ENCODE results near the gene DPYD.

Gene DPYD

DNA sequence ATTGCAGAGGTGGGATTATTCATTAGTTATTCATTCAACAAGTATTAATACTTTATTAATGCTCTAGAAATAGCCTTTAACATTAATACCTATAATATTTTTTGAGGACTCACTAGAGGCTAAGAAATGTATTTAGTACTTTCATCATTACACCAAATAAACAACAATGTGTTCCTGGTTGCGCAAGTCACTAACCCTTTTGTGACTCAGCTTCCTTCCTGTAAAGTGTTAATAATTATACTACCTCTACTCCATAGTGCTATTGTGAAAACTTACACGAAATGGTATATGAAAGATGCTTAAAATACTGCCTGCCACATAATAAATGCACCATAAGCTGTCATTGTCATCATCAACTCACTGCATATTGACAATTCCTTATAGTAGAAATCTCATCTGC lies 431.0 kb downstream of the DPYD start:
- Histone ChIP-seq H3K79me2 (ENCODE audit: control insufficient read depth, insufficient read depth, low read length, unreplicated experiment) (no peaks in the 10 kb centered on the region), H3K36me3 (ENCODE audit: insufficient read depth, low read length) (no peaks in the 10 kb centered on the region), H3K4me1 (ENCODE audit: control insufficient read depth, insufficient read depth, low read length, unreplicated experiment) (peaks cover 14% of the 10 kb centered on the region), H2AFZ (ENCODE audit: low read length, unreplicated experiment) (no peak overlapping the region), H3K27ac (ENCODE audit: low read depth, low read length) (no peak overlapping the region), H3K4me3 (ENCODE audit: low read depth, low read length) (no peak overlapping the region), H3K27me3 (ENCODE audit: insufficient read depth, low read length) (no peaks in the 10 kb centered on the region)

DNA sequence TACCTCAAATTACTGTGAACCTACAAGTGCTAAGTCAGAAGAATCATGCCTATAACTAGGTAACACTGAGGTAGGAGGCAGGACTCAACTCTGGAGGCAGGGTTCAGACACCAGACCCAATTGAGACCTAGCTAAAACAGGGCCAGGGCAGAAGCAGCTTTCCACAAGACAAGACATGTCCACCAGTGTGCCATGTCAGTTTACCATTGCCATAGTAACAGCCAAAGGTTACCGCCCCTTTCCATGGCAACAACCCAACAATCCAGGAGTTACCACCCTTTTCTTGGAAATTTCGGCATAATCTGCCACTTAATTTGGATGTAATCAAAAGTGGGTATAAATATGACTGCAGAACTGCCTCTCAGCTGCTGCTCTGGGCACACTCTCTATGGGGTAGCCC lies 432.3 kb downstream of the DPYD start:
- H3K27me3 ChIP-seq (ENCODE audit: insufficient read depth, low read length): no peaks in the 10 kb centered on the region
- H3K27ac ChIP-seq (ENCODE audit: low read depth, low read length): no peak overlapping the region

DNA sequence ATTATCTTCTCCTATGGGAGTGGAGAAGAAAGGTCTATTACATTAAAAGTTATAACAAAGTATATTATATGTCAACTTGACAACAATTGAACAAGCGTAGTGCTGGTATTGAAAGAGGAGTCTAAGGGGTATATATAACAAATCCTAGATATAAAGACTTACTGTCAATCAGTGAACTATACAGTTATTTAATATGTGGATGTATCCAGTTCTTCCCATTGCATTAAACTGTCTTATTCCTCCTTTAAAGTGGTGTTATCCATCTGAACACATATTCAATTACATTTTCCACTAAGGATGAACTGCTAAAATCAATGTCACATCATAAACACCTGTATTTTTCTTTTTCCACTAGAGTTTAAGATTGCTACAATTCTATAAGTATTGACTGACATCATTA lies 438.8 kb downstream of the DPYD start:
- Histone ChIP-seq H3K27me3 (ENCODE audit: insufficient read depth, low read length) (no peaks in the 10 kb centered on the region), H3K4me1 (ENCODE audit: control insufficient read depth, insufficient read depth, low read length, unreplicated experiment) (peaks cover 5% of the 10 kb centered on the region), H3K79me2 (ENCODE audit: control insufficient read depth, insufficient read depth, low read length, unreplicated experiment) (no peaks in the 10 kb centered on the region), H2AFZ (ENCODE audit: low read length, unreplicated experiment) (no peak overlapping the region), H3K4me3 (ENCODE audit: low read depth, low read length) (no peak overlapping the region), H3K36me3 (ENCODE audit: insufficient read depth, low read length) (peaks cover 8% of the 10 kb centered on the region; the same call in 1 of the 2 replicates), H3K27ac (ENCODE audit: low read depth, low read length) (no peak overlapping the region)

More for the DNA sequence above, 432.3 kb downstream of the DPYD start:
- no peak overlapping the region for H2AFZ ChIP-seq (ENCODE audit: low read length, unreplicated experiment)
- H3K79me2 ChIP-seq (ENCODE audit: control insufficient read depth, insufficient read depth, low read length, unreplicated experiment): no peaks in the 10 kb centered on the region
- no peak overlapping the region for H3K4me3 ChIP-seq (ENCODE audit: low read depth, low read length)
- H3K36me3 ChIP-seq (ENCODE audit: insufficient read depth, low read length): no peaks in the 10 kb centered on the region
- peaks cover 14% of the 10 kb centered on the region for H3K4me1 ChIP-seq (ENCODE audit: control insufficient read depth, insufficient read depth, low read length, unreplicated experiment)

DNA sequence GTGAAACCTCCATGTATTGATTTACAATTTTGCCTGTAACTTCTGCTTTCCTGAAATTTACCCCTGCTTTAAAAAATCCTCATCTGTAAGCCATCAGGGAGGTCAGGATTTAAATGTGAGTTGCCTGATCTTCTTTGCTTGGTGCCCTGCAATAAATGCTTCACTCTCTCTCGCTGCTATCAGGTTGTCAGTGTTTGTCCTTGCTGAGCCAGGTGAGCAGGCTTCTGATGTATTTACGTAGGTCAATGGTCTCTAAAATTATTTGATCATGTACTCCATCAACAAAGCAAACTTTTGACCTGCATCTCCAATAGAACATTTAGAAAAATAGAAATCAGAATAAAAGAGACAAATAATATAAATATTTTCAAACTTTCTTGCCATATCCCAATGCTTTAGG lies 453.4 kb downstream of the DPYD start:
- H3K4me3 ChIP-seq (ENCODE audit: low read depth, low read length): no peak overlapping the region
- H3K4me1 ChIP-seq (ENCODE audit: control insufficient read depth, insufficient read depth, low read length, unreplicated experiment): no peaks in the 10 kb centered on the region
- H3K27me3 ChIP-seq (ENCODE audit: insufficient read depth, low read length): no peaks in the 10 kb centered on the region
- no peaks in the 10 kb centered on the region for H3K36me3 ChIP-seq (ENCODE audit: insufficient read depth, low read length)
- H2AFZ ChIP-seq (ENCODE audit: low read length, unreplicated experiment): no peak overlapping the region
- H3K27ac ChIP-seq (ENCODE audit: low read depth, low read length): no peak overlapping the region
- no peaks in the 10 kb centered on the region for H3K79me2 ChIP-seq (ENCODE audit: control insufficient read depth, insufficient read depth, low read length, unreplicated experiment)

DNA sequence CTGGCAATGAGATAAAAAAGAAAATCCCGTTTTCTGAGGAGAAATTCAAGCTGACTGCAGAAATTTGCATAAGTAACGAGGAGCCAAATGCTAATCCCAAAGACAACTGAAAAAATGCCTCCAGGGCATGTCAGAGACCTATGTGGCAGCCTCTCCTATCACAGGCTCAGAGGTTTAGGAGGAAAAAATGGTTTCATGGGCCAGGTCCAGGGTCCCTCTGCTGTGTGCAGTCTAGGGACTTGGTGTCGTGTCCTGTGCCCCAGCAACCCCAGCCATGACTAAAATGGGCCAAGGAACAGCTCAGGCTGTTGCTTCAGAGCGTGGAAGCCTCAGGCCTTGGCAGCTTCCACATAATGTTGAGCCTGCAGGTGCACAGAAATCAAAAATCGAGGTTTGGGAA lies 456.5 kb downstream of the DPYD start:
- Histone ChIP-seq H3K4me3 (ENCODE audit: low read depth, low read length) (no peak overlapping the region), H3K79me2 (ENCODE audit: control insufficient read depth, insufficient read depth, low read length, unreplicated experiment) (no peaks in the 10 kb centered on the region)

DNA sequence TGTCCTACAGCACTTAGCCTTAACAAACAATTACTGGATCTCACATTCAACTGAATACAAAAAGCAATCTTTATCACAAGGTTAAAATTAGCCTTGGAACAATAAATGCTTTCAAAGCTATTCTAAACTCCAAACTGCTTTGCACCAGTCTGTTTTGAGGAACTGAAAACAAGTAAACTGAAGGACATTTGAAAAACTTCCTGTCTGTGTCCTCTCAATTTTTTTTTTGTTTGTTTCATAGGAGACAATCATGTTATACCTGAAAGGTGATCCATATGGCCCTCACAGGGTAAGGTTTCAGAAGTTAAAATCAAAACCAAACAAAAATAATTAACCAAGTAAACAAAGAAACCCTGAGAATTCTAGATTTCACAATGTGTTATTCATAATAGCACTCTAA lies 459.1 kb downstream of the DPYD start:
- Histone ChIP-seq H3K27me3 (ENCODE audit: insufficient read depth, low read length) (no peaks in the 10 kb centered on the region), H2AFZ (ENCODE audit: low read length, unreplicated experiment) (no peak overlapping the region), H3K27ac (ENCODE audit: low read depth, low read length) (no peak overlapping the region), H3K4me3 (ENCODE audit: low read depth, low read length) (no peak overlapping the region), H3K79me2 (ENCODE audit: control insufficient read depth, insufficient read depth, low read length, unreplicated experiment) (no peaks in the 10 kb centered on the region), H3K4me1 (ENCODE audit: control insufficient read depth, insufficient read depth, low read length, unreplicated experiment) (no peaks in the 10 kb centered on the region), H3K36me3 (ENCODE audit: insufficient read depth, low read length) (no peaks in the 10 kb centered on the region)

More for the DNA sequence above, 456.5 kb downstream of the DPYD start:
- Histone ChIP-seq H3K4me1 (ENCODE audit: control insufficient read depth, insufficient read depth, low read length, unreplicated experiment) (no peaks in the 10 kb centered on the region), H2AFZ (ENCODE audit: low read length, unreplicated experiment) (no peak overlapping the region), H3K27ac (ENCODE audit: low read depth, low read length) (no peak overlapping the region), H3K27me3 (ENCODE audit: insufficient read depth, low read length) (no peaks in the 10 kb centered on the region), H3K36me3 (ENCODE audit: insufficient read depth, low read length) (no peaks in the 10 kb centered on the region)

DNA sequence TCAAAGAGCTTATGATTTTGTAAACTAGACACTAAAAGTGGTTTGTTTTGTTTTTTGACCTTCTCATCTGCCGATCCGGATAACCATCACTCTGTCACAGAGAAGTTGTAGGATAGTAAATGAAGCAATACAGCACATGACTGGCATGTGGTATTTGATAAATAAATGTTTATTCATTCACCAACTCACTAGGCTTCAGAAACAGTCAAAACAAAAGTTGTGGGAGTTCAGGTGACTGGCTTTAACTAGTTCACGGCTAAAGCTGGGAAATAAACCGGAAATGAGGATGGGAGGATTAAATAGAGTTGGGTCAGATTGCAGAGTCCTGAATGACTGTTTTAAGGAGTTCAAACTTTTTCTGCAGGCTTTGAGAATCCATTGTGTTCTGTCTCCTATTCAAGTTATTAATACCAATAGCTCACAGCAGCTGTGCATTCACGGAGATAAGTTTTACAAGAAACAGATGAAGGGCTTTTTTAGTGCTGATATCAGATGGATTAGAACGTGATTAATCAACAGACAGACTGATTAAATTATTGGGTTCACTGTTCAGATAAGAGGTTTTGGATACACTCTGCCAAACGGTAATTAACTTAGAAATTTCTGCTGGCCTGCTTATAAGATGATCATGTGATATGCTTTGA lies 463.3 kb downstream of the DPYD start:
- H3K36me3 ChIP-seq (ENCODE audit: insufficient read depth, low read length): no peaks in the 10 kb centered on the region
- H3K27me3 ChIP-seq (ENCODE audit: insufficient read depth, low read length): no peaks in the 10 kb centered on the region
- no peak overlapping the region for H2AFZ ChIP-seq (ENCODE audit: low read length, unreplicated experiment)
- no peak overlapping the region for H3K4me3 ChIP-seq (ENCODE audit: low read depth, low read length)
- no peaks in the 10 kb centered on the region for H3K4me1 ChIP-seq (ENCODE audit: control insufficient read depth, insufficient read depth, low read length, unreplicated experiment)
- H3K27ac ChIP-seq (ENCODE audit: low read depth, low read length): no peak overlapping the region
- no peaks in the 10 kb centered on the region for H3K79me2 ChIP-seq (ENCODE audit: control insufficient read depth, insufficient read depth, low read length, unreplicated experiment)

DNA sequence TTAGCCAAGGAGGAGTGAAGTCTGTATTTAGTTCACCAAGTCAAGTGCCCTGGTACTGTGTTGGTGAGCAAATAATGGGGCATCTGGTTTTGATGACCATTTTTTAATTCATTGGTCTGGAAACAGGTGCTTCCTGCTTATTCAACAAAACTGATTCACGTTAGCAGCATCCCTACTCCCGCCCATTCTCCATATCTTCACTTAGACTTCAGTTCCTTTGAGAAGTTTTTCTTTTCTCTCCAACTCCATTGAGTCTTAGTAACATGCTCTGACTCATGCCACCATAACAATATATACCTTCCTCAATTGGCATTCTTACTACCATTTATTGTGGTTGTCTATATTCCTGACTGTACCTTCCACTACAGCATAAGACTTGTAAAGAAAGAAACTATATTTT lies 468.9 kb downstream of the DPYD start:
- Histone ChIP-seq H3K79me2 (ENCODE audit: control insufficient read depth, insufficient read depth, low read length, unreplicated experiment) (no peaks in the 10 kb centered on the region), H3K27me3 (ENCODE audit: insufficient read depth, low read length) (no peaks in the 10 kb centered on the region), H2AFZ (ENCODE audit: low read length, unreplicated experiment) (no peak overlapping the region), H3K36me3 (ENCODE audit: insufficient read depth, low read length) (peaks cover 2% of the 10 kb centered on the region; the same call in 1 of the 2 replicates), H3K4me3 (ENCODE audit: low read depth, low read length) (no peak overlapping the region), H3K4me1 (ENCODE audit: control insufficient read depth, insufficient read depth, low read length, unreplicated experiment) (no peaks in the 10 kb centered on the region), H3K27ac (ENCODE audit: low read depth, low read length) (no peak overlapping the region)

DNA sequence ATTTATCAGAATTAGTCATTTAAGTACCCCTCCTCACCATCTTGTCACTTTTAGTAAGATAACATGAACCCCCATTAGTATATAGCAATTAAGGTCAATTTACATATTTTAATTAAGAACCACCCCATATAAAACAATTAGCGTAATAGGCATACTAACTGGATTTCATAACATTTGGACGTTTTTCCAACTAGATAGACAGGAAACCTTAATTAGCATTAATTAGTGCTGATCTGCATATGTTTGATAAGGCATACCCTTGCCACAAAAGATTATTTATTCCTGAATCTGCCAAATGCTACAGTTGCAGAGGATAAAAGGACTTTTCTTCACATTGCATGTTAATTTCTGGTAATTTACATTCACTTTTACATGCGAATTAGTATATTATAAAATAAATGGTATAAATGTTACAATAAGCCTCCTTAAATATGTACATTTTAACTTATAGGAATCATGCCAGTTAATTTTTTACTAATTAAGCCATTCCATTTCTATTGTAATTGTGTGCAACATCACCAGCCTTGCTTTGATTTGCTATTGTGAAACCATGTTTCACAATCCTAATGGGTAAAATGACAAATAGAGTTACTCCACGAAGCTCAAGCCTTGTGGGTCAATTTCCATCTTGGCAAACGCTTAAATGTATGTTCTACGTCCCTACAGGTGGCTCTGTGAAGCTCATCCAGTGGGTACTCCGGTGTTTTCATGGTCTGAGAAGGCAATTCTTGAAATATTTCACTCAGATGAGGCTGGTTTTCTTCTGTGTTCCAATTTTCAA lies 469.6 kb downstream of the DPYD start:
- H3K27me3 ChIP-seq (ENCODE audit: insufficient read depth, low read length): no peaks in the 10 kb centered on the region
- H3K36me3 ChIP-seq (ENCODE audit: insufficient read depth, low read length): peaks cover 4% of the 10 kb centered on the region; the same call in 1 of the 2 replicates
- no peak overlapping the region for H3K4me3 ChIP-seq (ENCODE audit: low read depth, low read length)
- no peak overlapping the region for H2AFZ ChIP-seq (ENCODE audit: low read length, unreplicated experiment)
- H3K4me1 ChIP-seq (ENCODE audit: control insufficient read depth, insufficient read depth, low read length, unreplicated experiment): no peaks in the 10 kb centered on the region
- no peaks in the 10 kb centered on the region for H3K79me2 ChIP-seq (ENCODE audit: control insufficient read depth, insufficient read depth, low read length, unreplicated experiment)
- no peak overlapping the region for H3K27ac ChIP-seq (ENCODE audit: low read depth, low read length)

DNA sequence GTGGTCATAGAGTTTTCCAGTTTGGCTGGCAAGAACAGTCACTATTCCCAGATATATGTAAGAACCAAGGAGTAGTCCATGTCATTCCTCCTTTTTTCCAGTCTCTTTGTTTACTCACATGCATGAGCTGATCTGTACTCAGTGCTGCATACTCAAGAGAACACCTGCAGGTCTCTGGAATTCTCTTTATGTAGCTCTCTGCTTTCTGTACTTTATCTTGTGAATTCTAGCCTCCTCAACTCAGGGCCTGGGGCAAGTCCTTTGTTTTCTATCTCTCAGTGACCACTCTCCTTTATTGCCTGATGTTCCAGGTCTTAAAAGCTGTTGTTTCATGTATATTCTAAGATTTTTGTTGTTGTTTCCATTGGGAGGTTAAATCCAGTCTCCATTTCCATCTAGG lies 478.9 kb downstream of the DPYD start:
- Histone ChIP-seq H2AFZ (ENCODE audit: low read length, unreplicated experiment) (no peak overlapping the region), H3K27ac (ENCODE audit: low read depth, low read length) (no peak overlapping the region), H3K36me3 (ENCODE audit: insufficient read depth, low read length) (0 out of 2 replicates have a peak, but pooled peaks cover 2% of the 10 kb centered on the region), H3K27me3 (ENCODE audit: insufficient read depth, low read length) (no peaks in the 10 kb centered on the region), H3K79me2 (ENCODE audit: control insufficient read depth, insufficient read depth, low read length, unreplicated experiment) (no peaks in the 10 kb centered on the region), H3K4me3 (ENCODE audit: low read depth, low read length) (no peak overlapping the region), H3K4me1 (ENCODE audit: control insufficient read depth, insufficient read depth, low read length, unreplicated experiment) (no peaks in the 10 kb centered on the region)

DNA sequence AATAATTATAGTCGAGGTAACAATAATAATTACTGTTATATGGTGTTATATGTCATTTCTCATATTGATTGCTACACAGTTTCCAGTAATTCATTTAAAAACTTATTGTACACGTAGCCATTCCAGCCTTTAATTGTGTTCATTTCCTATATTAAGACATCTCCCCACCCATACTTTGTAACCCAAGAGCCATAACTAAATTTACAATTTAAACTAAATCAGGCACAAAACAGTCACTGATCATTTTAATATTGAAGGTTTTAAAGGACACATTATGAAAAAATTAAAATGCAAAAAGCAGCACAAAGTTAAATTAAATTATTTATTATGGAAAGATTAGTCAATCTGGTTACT lies 487.0 kb downstream of the DPYD start:
- Histone ChIP-seq H3K36me3 (ENCODE audit: insufficient read depth, low read length) (no peaks in the 10 kb centered on the region), H2AFZ (ENCODE audit: low read length, unreplicated experiment) (no peak overlapping the region), H3K79me2 (ENCODE audit: control insufficient read depth, insufficient read depth, low read length, unreplicated experiment) (no peaks in the 10 kb centered on the region), H3K27ac (ENCODE audit: low read depth, low read length) (peak overlapping the region; percentile 31; the same call in 1 of the 2 replicates), H3K4me1 (ENCODE audit: control insufficient read depth, insufficient read depth, low read length, unreplicated experiment) (peaks cover 17% of the 10 kb centered on the region), H3K4me3 (ENCODE audit: low read depth, low read length) (0 out of 2 replicates have a peak overlapping the region, but pooled peaks have one; percentile 27), H3K27me3 (ENCODE audit: insufficient read depth, low read length) (no peaks in the 10 kb centered on the region)

All from ACC112 (cell line).